GM12872 (cell line): Measurements from ENCODE around the gene PGBD5.

Experiments
- TF ChIP-seq, protein P1 (sequence below): IDR thresholded peaks from 3 replicates; pipeline ENCODE4 v1.5.1; 2011; ENCODE audit warnings: low read depth, mild to moderate bottlenecking, low read length, moderate library complexity; ENCODE audit not compliant: insufficient read depth

The PGBD5 gene

DNA sequence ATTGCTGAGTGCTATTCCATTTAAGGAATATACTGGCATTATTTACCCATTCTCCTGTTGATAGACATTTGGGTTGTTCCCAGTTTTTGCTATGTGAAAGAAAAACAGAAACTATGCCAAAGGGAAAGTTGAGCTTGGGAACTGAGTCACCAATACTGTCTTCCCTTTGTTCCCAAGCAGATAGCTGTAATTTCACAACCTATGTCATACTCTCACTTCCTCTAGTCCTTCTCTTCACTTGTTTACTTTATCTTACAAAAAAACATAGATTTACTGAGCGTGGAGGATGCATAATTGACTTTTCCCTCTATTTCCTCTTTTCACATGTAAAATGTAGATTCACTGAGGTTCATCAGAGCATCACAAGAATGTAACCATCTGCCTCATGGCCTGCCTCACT lies 32.4 kb upstream of the PGBD5 start:
- TF ChIP-seq, protein P1, sequence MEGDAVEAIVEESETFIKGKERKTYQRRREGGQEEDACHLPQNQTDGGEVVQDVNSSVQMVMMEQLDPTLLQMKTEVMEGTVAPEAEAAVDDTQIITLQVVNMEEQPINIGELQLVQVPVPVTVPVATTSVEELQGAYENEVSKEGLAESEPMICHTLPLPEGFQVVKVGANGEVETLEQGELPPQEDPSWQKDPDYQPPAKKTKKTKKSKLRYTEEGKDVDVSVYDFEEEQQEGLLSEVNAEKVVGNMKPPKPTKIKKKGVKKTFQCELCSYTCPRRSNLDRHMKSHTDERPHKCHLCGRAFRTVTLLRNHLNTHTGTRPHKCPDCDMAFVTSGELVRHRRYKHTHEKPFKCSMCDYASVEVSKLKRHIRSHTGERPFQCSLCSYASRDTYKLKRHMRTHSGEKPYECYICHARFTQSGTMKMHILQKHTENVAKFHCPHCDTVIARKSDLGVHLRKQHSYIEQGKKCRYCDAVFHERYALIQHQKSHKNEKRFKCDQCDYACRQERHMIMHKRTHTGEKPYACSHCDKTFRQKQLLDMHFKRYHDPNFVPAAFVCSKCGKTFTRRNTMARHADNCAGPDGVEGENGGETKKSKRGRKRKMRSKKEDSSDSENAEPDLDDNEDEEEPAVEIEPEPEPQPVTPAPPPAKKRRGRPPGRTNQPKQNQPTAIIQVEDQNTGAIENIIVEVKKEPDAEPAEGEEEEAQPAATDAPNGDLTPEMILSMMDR, result no peak

DNA sequence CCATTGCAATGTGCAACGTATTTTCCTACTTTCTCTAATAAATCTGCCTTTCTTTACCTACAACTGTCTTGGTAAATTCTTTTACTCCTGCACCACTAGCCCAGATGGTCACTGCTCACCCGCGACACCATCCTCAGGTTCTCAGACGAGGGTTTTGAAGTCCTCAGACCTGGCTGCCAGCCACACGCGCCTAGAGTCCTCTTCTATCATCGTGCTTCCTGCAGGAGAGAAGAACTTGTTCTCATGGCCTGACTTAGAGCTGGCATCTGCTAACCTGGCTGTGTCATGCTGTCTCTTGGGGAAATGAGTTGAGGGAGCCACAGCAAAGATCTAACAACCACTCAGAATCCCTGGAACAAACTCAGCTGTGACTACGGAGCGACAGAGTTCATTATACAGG lies 30.3 kb upstream of the PGBD5 start:
- TF ChIP-seq, protein P1, result no peak

DNA sequence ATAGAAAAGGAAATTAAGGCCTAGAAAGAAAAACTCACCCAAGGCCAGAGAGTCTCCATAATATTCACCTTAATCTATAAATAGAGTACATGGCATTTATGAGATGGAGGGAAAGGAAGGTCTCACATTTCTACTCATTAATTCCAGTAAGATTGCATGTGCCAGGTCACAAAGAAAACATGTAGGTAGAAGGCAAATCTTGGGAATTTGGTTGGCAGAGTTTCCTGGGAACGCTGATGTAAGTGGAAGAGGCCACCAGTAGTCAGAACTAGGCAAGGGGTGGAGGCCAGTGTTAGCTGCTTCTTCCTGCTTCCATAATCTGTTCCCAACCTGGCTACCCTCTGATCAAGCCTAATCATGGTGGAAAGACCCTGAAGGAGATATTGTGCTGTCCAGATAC lies 29.2 kb upstream of the PGBD5 start:
- TF ChIP-seq, protein P1, result no peak

DNA sequence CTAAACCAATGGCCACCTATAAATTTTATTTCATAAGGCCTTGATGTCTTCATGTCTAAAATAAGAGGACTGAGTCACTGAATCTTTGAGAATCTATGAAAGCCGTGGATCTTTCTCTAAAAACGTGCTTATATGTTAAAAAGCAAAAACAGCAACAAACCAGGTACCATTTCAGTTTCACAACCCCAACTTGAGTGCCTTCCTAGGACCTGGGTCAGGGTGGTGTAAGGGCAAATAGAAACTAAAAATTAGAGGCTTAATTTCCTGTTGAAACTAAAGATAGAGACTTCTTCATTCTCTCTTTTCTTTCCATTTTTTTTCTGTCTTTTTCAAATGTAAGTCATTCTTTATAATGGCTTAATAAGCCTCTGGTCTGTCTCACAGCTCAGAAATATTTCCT lies 27.2 kb upstream of the PGBD5 start:
- TF ChIP-seq, protein P1, result no peak

DNA sequence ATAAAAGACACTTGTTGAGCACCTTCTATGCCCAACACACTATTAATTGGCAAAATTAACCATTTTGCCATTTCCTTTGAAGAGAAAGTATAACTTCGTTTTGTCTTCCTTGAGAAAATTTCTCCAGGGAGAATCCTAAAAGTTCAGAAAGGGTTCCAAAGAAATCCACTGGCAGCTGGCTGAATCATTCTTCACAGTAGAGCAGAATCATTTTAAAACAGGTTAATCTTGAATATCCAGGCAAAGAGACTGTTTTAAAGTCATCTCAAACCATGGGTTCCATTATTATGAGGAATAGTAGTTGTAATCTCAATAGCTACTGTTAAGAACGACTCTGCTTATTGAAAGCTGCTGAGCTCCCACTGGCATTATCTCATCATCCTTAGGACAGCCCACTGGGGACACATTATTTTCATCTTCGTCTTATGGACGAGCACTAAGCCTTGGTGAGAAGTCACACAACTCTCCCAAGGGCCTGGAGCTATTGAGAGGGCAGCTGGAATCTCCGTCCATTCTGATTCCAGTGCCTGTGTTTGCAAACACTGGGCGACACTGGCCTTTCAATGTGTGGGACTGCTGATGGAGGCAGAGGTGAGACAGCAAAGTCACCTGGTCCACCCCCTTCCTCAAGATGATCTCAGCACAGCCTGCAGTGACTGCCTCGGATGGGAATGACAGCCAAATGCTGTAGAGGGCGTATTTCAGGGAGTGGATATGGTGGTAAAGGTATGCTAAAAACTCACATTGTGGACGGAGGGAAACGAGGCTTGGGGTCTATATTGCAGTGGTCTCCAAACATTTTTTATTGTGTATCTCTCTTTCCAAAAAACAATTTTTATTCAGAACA lies 15.3 kb upstream of the PGBD5 start:
- TF ChIP-seq, protein P1, result no peak

DNA sequence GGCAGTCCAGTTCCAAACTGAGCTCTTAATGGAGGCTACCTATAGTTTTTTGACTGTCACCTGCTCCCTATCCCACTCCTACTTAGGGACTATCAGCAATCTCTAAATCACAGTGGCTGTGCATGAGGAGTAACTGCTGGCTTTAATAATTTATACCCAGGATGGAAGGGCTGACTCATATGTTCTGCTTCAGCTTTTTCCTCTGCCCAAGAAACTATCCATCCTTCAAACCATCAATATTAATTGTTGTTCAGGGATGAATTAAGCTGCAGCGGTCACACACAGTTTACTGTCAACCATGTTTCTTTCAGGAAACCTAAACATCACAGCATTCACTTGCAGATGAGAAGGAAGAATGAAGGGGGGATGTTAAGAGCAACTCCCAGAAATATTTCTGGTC lies 9.0 kb upstream of the PGBD5 start:
- TF ChIP-seq, protein P1, result no peak

DNA sequence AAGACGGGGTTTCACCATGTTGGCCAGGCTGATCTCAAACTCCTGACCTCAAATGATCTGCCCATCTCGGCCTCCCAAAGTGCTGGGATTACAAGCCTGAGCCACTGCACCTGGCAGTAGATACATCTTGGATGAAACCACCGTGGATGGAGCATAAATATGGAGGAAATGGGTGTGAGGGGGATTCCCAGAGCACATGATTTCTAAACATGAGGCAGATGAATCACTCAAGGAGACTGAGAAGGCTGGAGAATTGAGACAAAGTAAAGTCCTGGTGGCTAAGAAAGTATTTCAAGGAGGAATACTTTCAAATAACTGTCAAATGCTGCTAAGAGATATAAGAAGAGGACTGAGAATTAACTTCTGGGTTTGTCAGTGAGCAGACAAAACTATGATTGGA lies 5.4 kb upstream of the PGBD5 start:
- TF ChIP-seq, protein P1, result no peak

DNA sequence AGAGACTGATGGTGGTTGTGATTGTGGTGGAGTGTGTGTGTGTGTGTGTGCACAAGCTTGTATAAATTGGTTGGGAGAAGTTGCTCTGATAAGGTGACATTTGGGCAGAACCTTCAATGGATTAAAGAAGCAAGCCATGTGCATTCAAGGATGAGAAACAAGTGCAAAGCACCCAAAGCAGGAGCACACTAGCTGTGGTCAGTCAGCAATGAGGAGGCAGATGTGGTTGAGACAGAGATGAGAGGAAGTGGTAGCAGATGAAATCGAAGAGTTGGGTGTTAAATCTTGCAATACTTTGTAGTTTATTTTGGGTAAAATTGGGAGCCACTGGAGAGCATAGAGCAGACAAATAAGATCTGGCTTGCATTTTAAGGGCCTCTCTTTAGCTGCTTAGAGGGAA lies 4.4 kb upstream of the PGBD5 start:
- TF ChIP-seq, protein P1, result no peak
